PC-9 (cell line): Measurements from ENCODE around the gene PCDHGC5. TPM values are rescaled to one million over a fixed set of nuclear protein-coding genes. Genes with fewer than 3 reads are reported as not detected.

ENCODE experiments used
- BruUV-seq: library from RNA; stranded (reverse); fragments of 400-500 nt; replicated peaks from 2 replicates; lab custom pipeline; 2021; lab: Mats Ljungman, UMichigan
- CTCF ChIA-PET: fragments of 300-600 bp; sonication (Branson Sonifier 250); formaldehyde crosslinking; loops from one replicate; lab custom pipeline; 2022; ENCODE audit warnings: antibody characterized with exemption; lab: Charles Lee
- POLR2A ChIA-PET: fragments of 300-600 bp; sonication (Branson Sonifier 250); formaldehyde crosslinking; loops from one replicate; lab custom pipeline; 2022; ENCODE audit warnings: antibody characterized with exemption; ENCODE audit not compliant: unreplicated experiment; lab: Charles Lee
- DNase-seq, 2 experiments: peaks; one replicate each; pipeline versions ENCODE4 v3.0.0 to v3.0.0-alpha.2; 2015 to 2022; ENCODE audit warnings: mixed read lengths in 1 of 2
- H2AFZ ChIP-seq: fragments of 200-600 bp; sonication (generic); 2 replicates; pipeline ENCODE4 v1.8.1; 2017; ENCODE audit warnings: antibody characterized with exemption
- H3F3A ChIP-seq: fragments of 200-600 bp; sonication (generic); 2 replicates; pipeline ENCODE4 v1.8.1; 2017; ENCODE audit warnings: antibody characterized with exemption, mild to moderate bottlenecking, low read depth; ENCODE audit not compliant: insufficient read depth
- H3K27ac ChIP-seq: fragments of 200-600 bp; sonication (generic); 2 replicates; pipeline ENCODE4 v1.6.1; 2016; ENCODE audit warnings: mixed run types
- H3K27me3 ChIP-seq: fragments of 200-600 bp; sonication (generic); 2 replicates; pipeline ENCODE4 v1.6.1; 2016; ENCODE audit warnings: low read depth, mixed run types; ENCODE audit not compliant: insufficient read depth
- H3K36me3 ChIP-seq: fragments of 200-600 bp; sonication (generic); 2 replicates; pipeline ENCODE4 v1.6.1; 2016; ENCODE audit warnings: low read depth, mixed run types
- H3K4me1 ChIP-seq: fragments of 200-600 bp; sonication (generic); replicated peaks from 2 replicates; pipeline ENCODE4 v1.6.1; 2016; ENCODE audit warnings: mixed run types; ENCODE audit not compliant: insufficient read depth
- H3K4me2 ChIP-seq: fragments of 200-600 bp; sonication (generic); 2 replicates; pipeline ENCODE4 v1.6.1; 2017; ENCODE audit warnings: mixed run types
- H3K4me3 ChIP-seq: fragments of 200-600 bp; sonication (generic); 2 replicates; pipeline ENCODE4 v1.6.1; 2016; ENCODE audit warnings: mixed run types
- H3K79me2 ChIP-seq: fragments of 200-600 bp; sonication (generic); 2 replicates; pipeline ENCODE4 v1.6.1; 2017; ENCODE audit warnings: low read depth, mixed run types
- H3K9me2 ChIP-seq: fragments of 200-600 bp; sonication (generic); 2 replicates; pipeline ENCODE4 v1.8.1; 2017; ENCODE audit warnings: mild to moderate bottlenecking; ENCODE audit not compliant: insufficient read depth
- H3K9me3 ChIP-seq: fragments of 200-600 bp; sonication (generic); 2 replicates; pipeline ENCODE4 v1.8.1; 2016; ENCODE audit warnings: low read depth; ENCODE audit not compliant: insufficient read depth
- H4K20me1 ChIP-seq: fragments of 200-600 bp; sonication (generic); 2 replicates; pipeline ENCODE4 v1.8.1; 2017; ENCODE audit not compliant: insufficient read depth
- CTCF ChIP-seq: fragments of 200-600 bp; sonication (generic); conservative IDR thresholded peaks from 2 replicates; pipeline ENCODE4 v1.6.1; 2017; ENCODE audit warnings: mixed run types, antibody characterized with exemption, mild to moderate bottlenecking, moderate library complexity
- EZH2 ChIP-seq: fragments of 200-600 bp; sonication (generic); IDR thresholded peaks from 2 replicates; pipeline ENCODE4 v1.8.0; 2017; ENCODE audit warnings: antibody characterized with exemption, low read depth
- intact Hi-C: fragments of 100-400 bp; cut with micrococcal nuclease; formaldehyde crosslinking; loops from one replicate; pipeline ENCODE4 v1.10.0; 2022; ENCODE audit not compliant: unreplicated experiment
- total RNA-seq: library from RNA; stranded (reverse); gene quantifications from 2 replicates; pipeline ENCODE4 v1.2.3, GENCODE V29; 2021

PCDHGC5 gene
- total RNA-seq, 1 experiment from 2014 or later: not detected

GRCh38 chr5:141485321-141486055 is 3.4 kb upstream of the PCDHGC5 start:
- H3K79me2 ChIP-seq: no peaks in the 10 kb centered on the region
- no peaks in the 10 kb centered on the region for H3K4me1 ChIP-seq
- no peak overlapping the region for H3K4me2 ChIP-seq
- no TSS peak for BruUV-seq
- TF ChIP-seq EZH2 (no peak), CTCF (no peak)
- H3K36me3 ChIP-seq: no peaks in the 10 kb centered on the region
- H3K27me3 ChIP-seq: peaks cover 11% of the 10 kb centered on the region
- H3K4me3 ChIP-seq: no peak overlapping the region
- DNase-seq: no peak
- ChIA-PET CTCF (interaction anchor here (0.6 kb wide), 1 partner anchor 11 kb away, joined by 4 read pairs; no protein-coding TSS in a partner anchor), POLR2A (no interaction called here)
- H3K27ac ChIP-seq: no peak overlapping the region
- no peaks in the 10 kb centered on the region for H3K9me3 ChIP-seq
- no peaks in the 10 kb centered on the region for H4K20me1 ChIP-seq
- H3K9me2 ChIP-seq: no peaks in the 10 kb centered on the region
- no peak overlapping the region for H2AFZ ChIP-seq
- intact Hi-C loops: no loop called here
- H3F3A ChIP-seq: no peaks in the 10 kb centered on the region

GRCh38 chr5:141486091-141486490 is 2.8 kb upstream of the PCDHGC5 start:
- H3K79me2 ChIP-seq: no peaks in the 10 kb centered on the region
- H3K27ac ChIP-seq: no peak overlapping the region
- peaks cover 11% of the 10 kb centered on the region for H3K27me3 ChIP-seq
- no peak for DNase-seq
- H4K20me1 ChIP-seq: no peaks in the 10 kb centered on the region
- H3K9me3 ChIP-seq: no peaks in the 10 kb centered on the region
- H3K4me2 ChIP-seq: no peak overlapping the region
- BruUV-seq: no TSS peak
- no peaks in the 10 kb centered on the region for H3F3A ChIP-seq
- H3K9me2 ChIP-seq: no peaks in the 10 kb centered on the region
- no peak overlapping the region for H3K4me3 ChIP-seq
- TF ChIP-seq CTCF: no peak
- no peak for TF ChIP-seq EZH2
- ChIA-PET POLR2A (no interaction called here), CTCF (no interaction called here)
- intact Hi-C loops: no loop called here
- H3K36me3 ChIP-seq: no peaks in the 10 kb centered on the region
- H2AFZ ChIP-seq: no peak overlapping the region
- H3K4me1 ChIP-seq: no peaks in the 10 kb centered on the region

- CTCF ChIA-PET: no interaction called here
- H3K27me3 ChIP-seq: peaks cover 11% of the 10 kb centered on the region
- no peak overlapping the region for H2AFZ ChIP-seq
- H3F3A ChIP-seq: no peaks in the 10 kb centered on the region
- no peaks in the 10 kb centered on the region for H3K36me3 ChIP-seq
- no peak overlapping the region for H3K4me2 ChIP-seq
- POLR2A ChIA-PET: no interaction called here
- no peaks in the 10 kb centered on the region for H3K4me1 ChIP-seq
- no peak for DNase-seq
- no peak overlapping the region for H3K4me3 ChIP-seq
- no peaks in the 10 kb centered on the region for H3K9me3 ChIP-seq
- BruUV-seq: no TSS peak
- intact Hi-C loops: no loop called here
- H3K9me2 ChIP-seq: no peaks in the 10 kb centered on the region
- no peaks in the 10 kb centered on the region for H3K79me2 ChIP-seq
- no peak for TF ChIP-seq CTCF
- no peak for TF ChIP-seq EZH2
- no peaks in the 10 kb centered on the region for H4K20me1 ChIP-seq
- H3K27ac ChIP-seq: no peak overlapping the region
These were observed 1.8 kb upstream of the PCDHGC5 start for GRCh38 chr5:141487131-141487530.
